ENCODE measurements around the gene OR2AT4.
"Not testable (repeated sequence)": the region's sequence is repeated elsewhere in the genome, so short reads cannot be mapped to it uniquely, and the experiment has no call there.

OR2AT4 gene

DNA sequence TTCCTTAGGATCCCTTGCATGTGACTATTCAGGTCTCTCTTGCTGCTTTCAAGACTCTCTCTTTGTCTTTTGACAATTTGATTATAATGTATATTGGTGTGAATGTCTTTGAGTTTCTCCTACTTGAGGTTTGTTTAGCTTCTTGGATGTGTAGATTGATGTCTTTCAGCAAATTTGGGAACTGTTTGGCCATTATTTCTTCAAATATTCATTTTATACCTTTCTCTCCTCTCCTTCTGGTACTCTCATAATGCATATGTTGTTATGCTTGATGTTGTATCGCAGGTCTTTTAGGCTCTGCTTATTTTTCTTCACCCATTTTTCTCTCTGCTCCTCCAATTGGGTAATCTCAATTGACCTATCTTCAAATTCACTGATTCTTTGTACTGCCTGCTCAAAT is 44.2 kb downstream of the OR2AT4 start:
- TF ChIP-seq CTCF (IDR thresholded peaks at IDR 0.05; ENCODE audit: low read depth, low read length) = no peak
- no peak for DNase-seq (ENCODE audit: low read depth in 2 of 2)
- no peak overlapping the region for H3K4me3 ChIP-seq (replicated peaks in 1 of 2; ENCODE audit: low read depth in 2 of 2, low read length in 2 of 2)

GRCh38 chr11:75051043-75051442 is 45.6 kb downstream of the OR2AT4 start:
- H3K4me3 ChIP-seq (replicated peaks in 1 of 2; ENCODE audit: low read depth in 2 of 2, low read length in 2 of 2) = no peak overlapping the region
- DNase-seq (ENCODE audit: low read depth in 2 of 2) = peak in 1 of 2 donors; percentile 35
- no peak for TF ChIP-seq CTCF (IDR thresholded peaks at IDR 0.05; ENCODE audit: low read depth, low read length)

GRCh38 chr11:75050516-75050915 is 46.2 kb downstream of the OR2AT4 start:
- H3K4me3 ChIP-seq (replicated peaks in 1 of 2; ENCODE audit: low read depth in 2 of 2, low read length in 2 of 2) = no peak overlapping the region
- DNase-seq (ENCODE audit: low read depth in 2 of 2) = no peak
- TF ChIP-seq CTCF (IDR thresholded peaks at IDR 0.05; ENCODE audit: low read depth, low read length) = no peak

GRCh38 chr11:75049501-75050266 is 47.0 kb downstream of the OR2AT4 start:
- not testable (repeated sequence) for DNase-seq (ENCODE audit: low read depth in 2 of 2)

GRCh38 chr11:75047191-75047590 is 49.5 kb downstream of the OR2AT4 start:
- DNase-seq (ENCODE audit: low read depth in 2 of 2) = no peak
- no peak for TF ChIP-seq CTCF (IDR thresholded peaks at IDR 0.05; ENCODE audit: low read depth, low read length)
- no peak overlapping the region for H3K4me3 ChIP-seq (replicated peaks in 1 of 2; ENCODE audit: low read depth in 2 of 2, low read length in 2 of 2)

More at GRCh38 chr11:75049501-75050266, 47.0 kb downstream of the OR2AT4 start:
- not testable (repeated sequence) for H3K4me3 ChIP-seq (replicated peaks in 1 of 2; ENCODE audit: low read depth in 2 of 2, low read length in 2 of 2)

GRCh38 chr11:75046668-75047067 is 50.0 kb downstream of the OR2AT4 start:
- not testable (repeated sequence) for H3K4me3 ChIP-seq (replicated peaks in 1 of 2; ENCODE audit: low read depth in 2 of 2, low read length in 2 of 2); DNase-seq (ENCODE audit: low read depth in 2 of 2)

GRCh38 chr11:75044381-75045170 is 52.1 kb downstream of the OR2AT4 start:
- H3K4me3 ChIP-seq (replicated peaks in 1 of 2; ENCODE audit: low read depth in 2 of 2, low read length in 2 of 2); DNase-seq (ENCODE audit: low read depth in 2 of 2): not testable (repeated sequence)

DNA sequence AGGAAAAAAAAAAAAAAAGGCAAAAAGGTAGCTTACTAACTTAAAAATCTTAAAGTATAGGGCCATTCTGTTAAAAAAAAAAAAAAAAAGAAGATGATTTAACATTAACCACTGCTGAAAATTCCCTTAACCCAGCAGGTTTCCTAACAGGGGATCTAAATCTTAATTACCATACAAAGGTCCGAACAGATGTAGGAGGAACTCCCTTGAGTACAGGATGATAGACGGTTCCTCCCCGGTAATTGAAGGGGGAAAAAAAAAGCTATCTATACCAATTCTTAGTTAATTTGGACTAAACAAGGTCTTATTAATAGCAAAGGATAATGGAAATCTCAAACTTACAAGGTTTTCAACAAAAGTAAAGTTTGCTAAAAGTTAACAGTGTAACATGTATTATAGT is 54.9 kb downstream of the OR2AT4 start:
- DNase-seq (ENCODE audit: low read depth in 2 of 2); H3K4me3 ChIP-seq (replicated peaks in 1 of 2; ENCODE audit: low read depth in 2 of 2, low read length in 2 of 2): not testable (repeated sequence)

- no peak for TF ChIP-seq CTCF (IDR thresholded peaks at IDR 0.05; ENCODE audit: low read depth, low read length)
- DNase-seq (ENCODE audit: low read depth in 2 of 2) = no peak
- no peak overlapping the region for H3K4me3 ChIP-seq (replicated peaks in 1 of 2; ENCODE audit: low read depth in 2 of 2, low read length in 2 of 2)
These were observed 55.4 kb downstream of the OR2AT4 start for GRCh38 chr11:75041263-75041662.
